Adipose tissue (tissue), 3 donors: ENCODE results near the gene DCXR. TPM values are rescaled to one million over a fixed set of nuclear protein-coding genes. Genes with fewer than 3 reads are reported as not detected.

Experiments used
- H3K27ac ChIP-seq: one replicate; pipeline ENCODE4 v1.5.1; 2013; ENCODE audit warnings: low read depth, low read length
- WGBS, 3 donors: extraction: QIAGEN DNeasy Blood & Tissue Kit; methylation state at CpG; one replicate each; pipeline ENCODE4 v1.1.7; 2013; 5-methylcytosine and 5-hydroxymethylcytosine counted together
- polyA plus RNA-seq, 3 donors: library from polyadenylated mRNA; stranded (reverse); fragments of 200-250 nt; gene quantifications; one replicate each; pipeline ENCODE4 v1.2.3, GENCODE V29; 2013
- donor health status: healthy with polysubstance abuse.
- donor health status: Bipolar disorder and iron deficiency.
- donor health status: healthy.

Gene DCXR
- polyA plus RNA-seq, 3 donors, result 136 to 361 (median 220) TPM

DNA sequence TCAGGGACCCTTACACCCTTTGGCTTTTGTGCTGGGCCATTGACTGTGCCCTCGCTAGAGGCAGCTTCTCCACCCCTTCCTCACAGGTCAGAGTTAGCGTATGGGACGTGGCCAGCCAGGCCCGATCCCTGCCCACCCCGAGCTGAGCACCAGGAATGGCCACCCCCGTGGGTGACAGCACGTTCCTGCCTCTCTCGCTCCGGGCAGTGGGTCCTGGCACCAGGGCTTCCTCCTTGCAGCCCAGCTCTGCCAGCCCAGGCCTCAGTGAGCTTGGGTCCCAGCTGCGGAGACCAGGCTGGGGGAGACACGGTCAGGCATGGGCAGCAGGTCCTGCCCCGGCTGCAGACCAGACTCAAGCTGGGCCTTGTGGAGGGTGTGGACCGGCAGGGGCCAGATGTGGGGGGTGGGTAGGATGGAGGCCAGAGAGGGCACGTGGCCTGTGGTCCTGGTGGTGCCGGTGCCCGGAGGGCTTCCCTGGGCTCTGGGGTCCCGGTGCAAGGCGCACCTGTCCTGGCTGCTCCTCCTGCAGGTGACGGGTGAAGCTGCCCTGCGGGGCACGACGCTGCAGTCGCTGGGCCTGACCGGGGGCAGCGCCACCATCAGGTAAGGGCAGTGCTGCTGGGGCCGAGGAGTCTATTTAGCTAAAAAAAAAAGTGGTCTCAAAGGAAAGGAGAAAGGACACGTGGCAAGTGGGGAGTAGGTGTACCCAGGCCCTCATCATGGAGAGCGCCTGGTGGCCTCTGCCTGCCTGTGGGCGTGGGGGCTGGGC, 41.9 kb downstream of the DCXR start:
- H3K27ac ChIP-seq, result no peak overlapping the region
- WGBS, 3 donors, result 94 to 98% (median 97%) methylated on average over 28 to 29 of the region's 29 CpGs

- no peak overlapping the region for H3K27ac ChIP-seq
- 87 to 93% (median 89%) methylated on average over 38 to 39 of the region's 39 CpGs for WGBS, 3 donors
Observed at GRCh38 chr17:81994593-81995462, 42.7 kb downstream of the DCXR start.

DNA sequence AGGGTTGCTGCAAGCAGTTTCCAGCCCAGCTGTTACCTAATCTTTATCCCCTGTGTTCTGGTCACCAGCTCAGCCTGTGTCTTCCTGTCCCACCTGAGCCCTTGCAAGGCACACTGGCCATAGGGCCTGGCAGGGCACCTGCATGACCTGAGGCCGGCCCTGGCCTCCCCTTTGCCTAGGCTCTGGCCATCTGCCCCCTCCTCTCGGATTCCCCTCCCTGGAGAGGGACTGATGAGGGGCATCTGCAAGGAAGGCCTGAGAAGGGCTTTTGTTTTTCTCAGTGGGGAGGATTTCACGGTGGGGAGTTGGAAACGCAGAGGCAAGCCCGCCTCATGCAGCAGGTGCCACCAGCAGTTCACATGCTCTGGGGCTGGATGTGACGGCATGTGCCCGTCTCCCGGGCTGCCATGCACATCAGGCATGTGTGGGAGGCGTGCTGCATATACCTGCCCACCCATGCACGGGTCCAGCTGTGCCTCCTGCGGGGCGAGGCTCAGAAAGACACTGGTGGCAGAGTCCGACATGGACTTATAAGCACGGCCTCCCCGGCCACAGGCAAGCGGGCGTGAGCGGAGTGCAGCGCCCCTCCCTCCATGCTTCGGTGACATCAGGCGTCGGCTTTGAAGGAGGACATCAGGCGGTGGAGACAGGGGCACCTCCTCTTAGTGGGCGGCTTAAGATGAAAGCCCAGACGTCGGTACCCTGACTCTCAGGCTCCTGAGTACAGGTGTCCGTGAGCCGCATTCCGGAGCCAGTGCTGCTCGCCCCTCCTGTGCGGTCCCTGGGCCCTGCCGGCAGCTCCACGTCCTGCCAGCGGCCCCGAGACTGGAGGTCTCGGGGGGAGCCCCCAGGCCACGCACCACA, 43.5 kb downstream of the DCXR start:
- 94 to 96% (median 95%) methylated on average over 37 of the region's 37 CpGs for WGBS, 3 donors
- H3K27ac ChIP-seq, result no peak overlapping the region

GRCh38 chr17:81992306-81993102, 45.0 kb downstream of the DCXR start:
- no peak overlapping the region for H3K27ac ChIP-seq
- WGBS, 3 donors, result 70 to 85% (median 84%) methylated on average over 28 to 31 of the region's 31 CpGs

GRCh38 chr17:81991684-81992305, 45.7 kb downstream of the DCXR start:
- WGBS, 3 donors, result 22 to 59% (median 50%) methylated on average over 31 of the region's 31 CpGs
- no peak overlapping the region for H3K27ac ChIP-seq

DNA sequence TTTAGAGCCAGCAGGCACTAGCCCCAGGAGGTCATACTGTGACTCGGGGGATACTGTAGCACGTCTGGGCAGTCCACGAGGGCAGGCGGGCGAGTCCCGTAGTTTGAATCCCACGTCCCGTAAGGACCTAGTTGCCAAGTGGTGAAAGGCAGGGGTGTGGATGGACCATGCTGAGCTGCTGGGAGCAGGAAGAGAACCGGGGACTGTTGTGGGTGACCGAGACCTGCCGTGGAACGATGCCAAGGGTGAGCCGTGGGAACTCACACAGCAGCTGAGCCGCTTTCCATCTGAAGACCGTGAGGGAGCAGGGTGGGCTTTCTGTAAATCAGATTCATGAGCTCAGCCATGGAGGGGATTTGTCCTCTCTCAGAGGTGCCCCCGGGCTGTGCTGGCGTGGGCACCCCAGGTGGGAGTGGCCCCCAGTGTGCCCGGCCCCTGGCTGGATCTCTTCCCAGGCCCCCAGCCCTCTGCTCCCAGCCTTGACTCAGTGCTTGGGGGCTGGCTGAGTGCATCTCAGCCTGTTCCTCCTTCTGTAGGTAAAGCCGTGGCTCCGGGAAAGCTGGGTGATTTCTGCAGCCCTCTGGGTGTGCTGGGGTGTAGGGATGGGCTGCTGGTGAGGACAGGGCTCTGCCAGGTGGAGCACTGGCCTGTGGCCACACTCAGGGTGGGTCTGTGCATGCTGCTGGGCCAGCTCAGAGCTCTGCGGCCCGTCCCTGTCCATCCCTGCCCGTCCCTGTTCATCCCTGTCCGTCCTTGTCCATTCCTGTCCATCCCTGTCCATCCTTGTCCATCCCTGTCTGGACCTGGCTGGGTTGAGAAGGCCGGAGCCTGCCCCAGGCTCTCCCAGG, 46.4 kb downstream of the DCXR start:
- H3K27ac ChIP-seq, result no peak overlapping the region
- WGBS, 3 donors, result 45 to 91% (median 85%) methylated on average over 25 of the region's 25 CpGs

DNA sequence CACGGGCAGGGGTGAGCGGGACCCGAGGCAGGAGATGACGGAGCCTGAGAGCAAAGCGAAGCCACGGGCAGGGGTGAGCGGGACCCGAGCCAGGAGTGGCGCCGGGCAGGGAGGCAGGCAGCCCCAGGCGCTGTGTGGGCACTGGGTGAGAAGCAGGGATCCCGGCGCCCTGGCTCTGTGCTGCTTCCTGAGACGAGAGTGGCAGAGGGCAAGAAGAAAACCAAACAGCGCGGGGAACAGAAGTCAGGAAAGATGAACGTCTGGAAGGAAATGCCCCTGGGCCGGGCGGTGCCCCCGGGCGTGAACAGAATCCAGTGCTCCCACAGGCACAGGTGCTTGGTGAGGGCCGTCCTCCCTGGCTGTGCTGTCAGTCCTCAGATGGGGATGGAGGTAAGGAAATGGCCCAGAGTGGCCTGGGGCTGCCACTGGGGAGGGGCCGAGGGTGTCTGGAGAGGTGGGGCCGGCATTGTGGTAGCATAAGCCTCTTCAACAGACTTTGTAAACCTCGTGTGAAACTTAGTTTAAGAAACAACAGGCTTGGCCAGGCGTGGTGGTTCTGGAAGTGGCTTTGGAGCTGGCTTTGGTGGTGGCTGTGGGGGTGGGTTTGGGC, 50.2 kb downstream of the DCXR start:
- 87 to 94% (median 92%) methylated on average over 25 to 26 of the region's 26 CpGs for WGBS, 3 donors
- no peak overlapping the region for H3K27ac ChIP-seq

GRCh38 chr17:81986606-81987005, 50.9 kb downstream of the DCXR start:
- 97 to 98% (median 97%) methylated on average over 26 of the region's 26 CpGs for WGBS, 3 donors
- no peak overlapping the region for H3K27ac ChIP-seq

Other genes starting within 250 kb of the DCXR start
- 1 to 10 TPM in 1 of 3 donors, under 1 TPM in 1, not detected in 1; 0.12 to 1.4 TPM for gene GCGR, start 233.5 kb downstream of the DCXR start, polyA plus RNA-seq
- gene MCRIP1, start 204.4 kb downstream of the DCXR start, polyA plus RNA-seq, result 100 to 1,000 TPM in 2 of 3 donors, 10 to 100 TPM in 1; 92.8 to 190 (median 116) TPM
- under 1 TPM in 2 of 3 donors, not detected in 1; 0.15 to 0.58 TPM for gene PPP1R27, start 202.6 kb downstream of the DCXR start, polyA plus RNA-seq
- gene P4HB, start 177.2 kb downstream of the DCXR start, polyA plus RNA-seq, result 1,000 to 10,000 TPM in 1 of 3 donors, 100 to 1,000 TPM in 2; 377 to 2,064 (median 453) TPM
- gene ARHGDIA, start 166.4 kb downstream of the DCXR start, polyA plus RNA-seq, result 100 to 1,000 TPM; 133 to 351 (median 249) TPM
- 10 to 100 TPM; 20.0 to 46.4 (median 37.9) TPM for gene ALYREF, start 146.1 kb downstream of the DCXR start, polyA plus RNA-seq
- gene ANAPC11, start 146.0 kb downstream of the DCXR start, polyA plus RNA-seq, result 100 to 1,000 TPM; 160 to 319 (median 193) TPM
- gene NPB, start 135.5 kb downstream of the DCXR start, polyA plus RNA-seq, result under 1 TPM in 2 of 3 donors, not detected in 1; 0.23 to 0.77 TPM
- 10 to 100 TPM; 30.4 to 76.4 (median 54.3) TPM for gene PCYT2, start 126.3 kb downstream of the DCXR start, polyA plus RNA-seq
- 10 to 100 TPM; 12.6 to 19.6 (median 19.0) TPM for gene SIRT7, start 119.5 kb downstream of the DCXR start, polyA plus RNA-seq
- 10 to 100 TPM in 2 of 3 donors, 1 to 10 TPM in 1; 5.2 to 13.9 (median 13.8) TPM for gene MAFG, start 110.0 kb downstream of the DCXR start, polyA plus RNA-seq
- gene PYCR1, start 100.4 kb downstream of the DCXR start, polyA plus RNA-seq, result 10 to 100 TPM in 2 of 3 donors, 1 to 10 TPM in 1; 9.2 to 63.5 (median 34.9) TPM
- gene MYADML2, start 90.5 kb downstream of the DCXR start, polyA plus RNA-seq, result not detected
- gene NOTUM, start 76.5 kb downstream of the DCXR start, polyA plus RNA-seq, result under 1 TPM; 0.03 to 0.67 (median 0.31) TPM
- gene ASPSCR1, start 60.1 kb downstream of the DCXR start, polyA plus RNA-seq, result 10 to 100 TPM; 17.7 to 35.4 (median 31.0) TPM
- gene CENPX, start 14.8 kb downstream of the DCXR start, polyA plus RNA-seq, result 10 to 100 TPM; 60.7 to 80.9 (median 76.8) TPM
- 10 to 100 TPM in 1 of 3 donors, 1 to 10 TPM in 2; 7.3 to 10.2 (median 8.1) TPM for gene LRRC45, start 14.4 kb downstream of the DCXR start, polyA plus RNA-seq
- 10 to 100 TPM; 10.4 to 32.2 (median 17.0) TPM for gene RAC3, start 6.0 kb downstream of the DCXR start, polyA plus RNA-seq
- 10 to 100 TPM; 39.4 to 51.2 (median 41.1) TPM for gene RFNG, start 14.1 kb upstream of the DCXR start, polyA plus RNA-seq
- gene GPS1, start 14.2 kb upstream of the DCXR start, polyA plus RNA-seq, result 10 to 100 TPM; 58.9 to 89.2 (median 77.5) TPM
- 100 to 1,000 TPM in 1 of 3 donors, 10 to 100 TPM in 2; 71.2 to 118 (median 80.9) TPM for gene DUS1L, start 28.1 kb upstream of the DCXR start, polyA plus RNA-seq
- 1,000 to 10,000 TPM in 1 of 3 donors, 100 to 1,000 TPM in 2; 464 to 3,885 (median 885) TPM for gene FASN, start 60.5 kb upstream of the DCXR start, polyA plus RNA-seq
- 10 to 100 TPM; 22.7 to 23.7 (median 22.9) TPM for gene CCDC57, start 175.1 kb upstream of the DCXR start, polyA plus RNA-seq
- 10 to 100 TPM in 2 of 3 donors, 1 to 10 TPM in 1; 6.5 to 36.7 (median 16.5) TPM for gene SLC16A3, start 191.3 kb upstream of the DCXR start, polyA plus RNA-seq
- gene CSNK1D, start 236.0 kb upstream of the DCXR start, polyA plus RNA-seq, result 100 to 1,000 TPM in 1 of 3 donors, 10 to 100 TPM in 2; 69.1 to 113 (median 90.8) TPM